NCI-H1417 treated with DMSO at 0.1 percent for 48 hours (cell line): Measurements from ENCODE around the gene CACNA1H.
A peak's percentile ranks its signal among the peaks of the same experiment; 100 is the strongest.

Experiments used
- DNase-seq: peaks from one replicate; lab custom pipeline; 2025; lab: John Stamatoyannopoulos, UW

Gene CACNA1H

GRCh38 chr16:1158456-1159324 is 5.8 kb downstream of the CACNA1H start:
- no peak for DNase-seq

DNA sequence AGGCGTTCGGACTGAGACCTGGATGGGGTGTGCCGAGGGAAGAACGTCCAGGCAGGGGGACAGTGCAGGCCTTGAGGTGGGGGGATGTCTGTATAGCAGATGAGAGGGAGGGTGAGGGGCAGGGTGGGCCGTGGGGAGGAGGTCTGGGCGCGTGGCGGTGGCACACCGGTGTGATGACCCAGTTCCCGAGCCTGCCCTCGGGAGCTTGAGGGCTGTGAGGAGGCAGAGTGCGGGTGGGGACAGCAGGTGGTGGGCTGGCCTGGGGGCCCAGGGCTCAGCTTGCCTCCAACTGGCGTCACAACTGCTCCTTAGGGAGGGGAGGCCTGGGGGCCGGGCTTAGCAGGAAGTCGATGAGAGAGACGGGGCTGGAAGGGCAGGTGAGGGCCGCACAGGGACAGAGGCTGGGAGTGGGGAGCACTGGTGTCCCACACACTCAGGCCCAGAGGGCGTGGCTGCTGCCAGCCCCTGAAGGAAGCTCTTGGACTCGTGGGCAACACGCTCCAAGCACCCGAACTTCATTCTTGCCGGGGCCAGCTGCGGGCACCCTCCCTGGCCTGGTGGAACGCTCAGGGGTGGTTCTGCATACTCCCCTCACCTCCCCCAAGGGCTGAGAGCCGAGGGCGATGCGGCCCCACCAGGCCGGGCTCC is 6.5 kb downstream of the CACNA1H start:
- no peak for DNase-seq

GRCh38 chr16:1159973-1160772 is 7.3 kb downstream of the CACNA1H start:
- no peak for DNase-seq

GRCh38 chr16:1160773-1161348 is 8.0 kb downstream of the CACNA1H start:
- no peak for DNase-seq

DNA sequence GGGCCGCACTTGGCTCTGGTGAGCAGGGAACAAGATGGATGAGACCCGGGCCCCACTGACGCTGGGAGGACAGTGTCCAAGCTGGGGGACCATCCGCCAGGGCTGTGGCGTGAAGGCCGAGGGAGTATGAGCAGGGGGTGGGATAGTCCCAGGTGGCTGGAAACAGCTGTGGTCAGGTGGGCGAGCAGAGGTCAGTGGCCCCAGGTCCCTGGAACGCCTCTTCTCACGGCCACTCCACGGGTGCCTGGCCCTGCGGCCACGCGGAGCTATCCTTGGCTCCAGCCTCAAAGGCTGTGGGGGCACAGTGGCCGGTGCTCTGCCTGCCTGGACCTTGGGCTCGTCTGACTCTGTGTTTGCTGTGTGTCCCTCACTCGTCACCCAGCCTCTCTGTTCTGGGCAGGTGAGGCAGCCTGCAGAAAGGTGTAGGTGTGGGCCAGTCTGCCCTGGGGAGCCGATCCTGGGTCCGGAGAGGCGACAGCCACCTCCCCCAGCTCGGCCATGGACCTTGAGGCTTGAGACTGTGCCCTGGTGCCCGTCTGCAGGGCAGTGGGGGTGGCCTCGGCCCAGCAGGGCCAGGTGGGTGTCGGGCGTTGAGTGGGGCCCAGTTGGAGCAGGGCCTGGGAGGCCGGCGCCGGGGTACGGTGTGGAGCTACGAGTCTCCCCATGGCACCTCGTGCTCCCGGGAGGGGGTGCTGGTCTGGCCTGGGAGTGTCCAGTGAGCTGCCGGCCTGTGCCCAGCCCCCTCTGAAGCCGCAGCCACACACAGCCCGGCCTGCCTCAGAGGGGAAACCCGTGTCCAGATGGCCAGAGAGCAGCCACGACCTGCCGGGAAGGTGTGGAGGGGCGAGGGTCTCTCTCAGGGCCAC is 10.0 kb downstream of the CACNA1H start:
- DNase-seq = no peak

GRCh38 chr16:1163567-1164055 is 10.7 kb downstream of the CACNA1H start:
- DNase-seq = no peak

GRCh38 chr16:1164382-1164781 is 11.5 kb downstream of the CACNA1H start:
- no peak for DNase-seq

DNA sequence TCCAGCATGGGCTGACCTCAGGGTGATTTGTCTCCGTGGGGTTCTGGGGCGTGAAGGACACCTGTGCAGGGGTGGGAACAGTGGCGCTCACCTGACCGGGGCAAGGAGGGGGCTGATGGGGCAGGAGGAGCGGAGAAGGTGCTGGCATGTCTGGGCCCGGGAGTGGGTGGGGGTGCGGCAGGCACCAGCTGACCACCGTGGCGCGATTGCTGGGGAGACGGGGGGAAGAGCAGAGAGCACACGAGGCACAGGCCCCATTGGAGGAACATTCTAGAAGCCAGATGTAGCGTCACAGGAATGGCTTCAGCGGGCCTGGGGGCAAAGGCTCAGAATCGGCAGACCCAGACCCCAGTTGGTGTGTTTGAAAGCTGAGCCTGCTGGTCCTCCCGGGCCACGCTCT is 12.1 kb downstream of the CACNA1H start:
- no peak for DNase-seq

GRCh38 chr16:1165511-1165910 is 12.6 kb downstream of the CACNA1H start:
- DNase-seq = no peak

- peak; percentile 51 for DNase-seq
These were observed 14.6 kb downstream of the CACNA1H start for GRCh38 chr16:1167276-1168107.

- DNase-seq = no peak
These were observed 15.9 kb downstream of the CACNA1H start for GRCh38 chr16:1168837-1169236.

DNA sequence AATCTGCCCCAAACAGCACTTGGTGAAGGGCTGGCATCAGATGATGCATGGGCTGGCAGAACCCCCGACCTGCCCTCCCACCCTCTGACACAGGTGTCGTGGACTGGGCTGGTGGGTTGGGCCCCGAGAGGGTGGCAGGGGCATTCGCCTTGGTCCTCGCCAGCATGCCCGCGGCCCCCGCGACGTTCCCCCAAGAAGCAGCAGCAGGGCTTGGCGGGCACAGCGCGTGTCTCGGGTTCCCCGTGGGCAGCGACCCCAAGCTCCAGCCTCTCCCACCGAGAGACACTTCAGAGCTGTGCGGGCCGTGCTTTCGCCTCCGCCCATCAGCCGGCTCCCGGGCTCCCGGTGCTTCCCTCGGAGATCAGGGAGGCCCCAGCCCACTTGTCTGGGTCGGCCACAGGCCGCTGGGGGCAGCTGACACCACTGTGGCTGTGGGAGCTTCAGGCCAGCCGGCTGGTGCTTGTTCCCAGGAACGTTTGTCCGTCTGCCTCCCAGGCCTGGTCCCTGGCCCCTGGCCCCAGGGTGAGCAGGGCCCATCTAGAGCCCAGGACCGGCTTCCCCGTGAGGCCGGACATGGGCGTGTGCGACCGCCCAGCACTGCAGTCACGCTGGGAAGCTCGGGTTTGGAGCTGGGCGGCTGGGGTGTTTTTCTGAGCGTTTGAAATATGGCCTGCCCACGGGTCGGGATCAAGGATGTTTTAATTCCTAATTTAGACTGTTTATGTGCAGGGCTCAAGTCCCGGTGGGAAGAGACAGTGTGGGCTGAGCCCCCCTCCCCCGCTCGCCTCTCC is 16.6 kb downstream of the CACNA1H start:
- DNase-seq = no peak

GRCh38 chr16:1170076-1170418 is 17.1 kb downstream of the CACNA1H start:
- DNase-seq = no peak

- DNase-seq = no peak
These were observed 18.1 kb downstream of the CACNA1H start for GRCh38 chr16:1171001-1171400.

DNA sequence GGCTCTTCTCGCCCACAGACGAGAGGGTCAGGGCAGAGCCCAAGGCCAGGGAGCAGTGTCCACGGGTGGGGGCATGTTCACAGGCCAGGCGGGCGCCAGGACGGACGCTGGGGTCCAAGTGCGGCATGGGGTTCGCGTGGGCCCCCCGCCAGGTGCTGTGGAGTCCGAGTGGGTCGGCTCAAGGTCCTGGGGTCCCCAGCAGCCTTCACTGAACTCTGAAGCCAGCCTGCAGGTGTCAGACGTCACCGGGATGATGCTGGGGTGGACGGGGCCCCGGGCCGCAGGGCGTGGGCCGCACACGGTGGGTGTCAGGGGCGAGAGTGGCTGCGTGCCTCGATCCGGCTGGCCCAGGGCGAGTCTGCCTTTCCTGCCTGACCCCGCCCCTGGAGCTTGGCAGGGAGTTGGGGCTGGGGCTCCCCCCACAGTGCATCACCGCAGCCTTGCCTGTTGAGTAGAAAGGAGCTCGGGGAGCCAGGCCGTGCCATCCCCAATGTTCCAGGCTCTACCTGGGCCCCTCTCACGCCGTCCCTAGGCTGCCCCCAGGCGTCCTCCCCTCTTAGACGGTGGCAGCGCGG is 19.0 kb downstream of the CACNA1H start:
- DNase-seq = no peak

GRCh38 chr16:1172651-1173050 is 19.7 kb downstream of the CACNA1H start:
- DNase-seq = no peak

GRCh38 chr16:1173788-1174451 is 21.0 kb downstream of the CACNA1H start:
- DNase-seq = no peak

- no peak for DNase-seq
These were observed 21.8 kb downstream of the CACNA1H start for GRCh38 chr16:1174477-1175357.
